Right lobe of liver (tissue), 4 donors: ENCODE results near the gene PACC1.

ENCODE experiments used
- CTCF ChIP-seq, 4 donors: fragments of 200-600 bp in 3 of 4; fragments of 450-650 bp in 1 of 4; IDR thresholded peaks; one replicate each; pipeline versions ENCODE4 v1.5.1 to v1.8.0; 2016 to 2022; ENCODE audit warnings: antibody characterized with exemption in 4 of 4, mild to moderate bottlenecking in 2 of 4
- POLR2A ChIP-seq: fragments of 450-650 bp; IDR thresholded peaks from one replicate; pipeline ENCODE4 v1.6.1; 2017; ENCODE audit warnings: antibody characterized with exemption, mild to moderate bottlenecking
- donor health status: DM: no; HTN: no; CAD: no.
- donor health status: DM: no; HTN: no; CAD: no.
- donor health status: DM: no; HTN: yes; CAD: no.

DNA sequence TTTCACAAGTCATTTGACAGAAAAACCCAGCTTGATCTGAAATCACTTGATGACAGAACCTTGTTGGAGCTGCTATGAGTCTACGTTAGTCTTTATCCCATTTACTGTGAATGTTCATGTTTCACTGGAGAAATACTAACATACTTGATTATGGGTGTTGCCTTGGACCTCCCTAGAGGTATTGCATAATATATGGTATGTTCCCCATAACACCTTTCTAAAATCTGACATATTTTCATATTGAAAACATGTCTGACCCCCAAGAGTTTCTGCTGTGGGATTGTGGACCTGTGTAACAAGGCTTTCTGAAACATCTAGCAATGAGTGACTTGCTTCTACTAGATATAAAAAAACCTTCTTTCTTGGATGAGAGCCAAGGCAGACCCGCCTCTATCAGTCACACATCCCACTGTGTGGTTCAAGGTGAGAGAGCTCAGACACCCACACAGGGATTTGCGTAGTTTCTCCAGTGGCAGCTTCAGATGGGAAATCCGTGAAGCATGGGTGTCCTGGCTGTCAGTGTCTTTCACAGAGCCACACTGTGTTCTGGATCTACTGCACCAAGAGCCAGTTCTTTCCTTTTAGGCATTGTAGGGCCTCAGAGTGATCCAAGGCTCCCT, 22.6 kb upstream of the PACC1 start:
- TF ChIP-seq CTCF (IDR thresholded peaks at IDR 0.05), result no peak
- TF ChIP-seq POLR2A, result no peak
